Mononuclear cell (primary cell): Measurements from ENCODE around the gene CCNG2. TPM values are rescaled to one million over a fixed set of nuclear protein-coding genes. Genes with fewer than 3 reads are reported as not detected.

Source experiments
- total RNA-seq: library from RNA; depleted of rRNA; stranded (reverse); fragments of >200 nt; gene quantifications from one replicate; pipeline ENCODE4 v1.2.3, GENCODE V29; 2012

CCNG2 gene
- total RNA-seq, 1 donor, result 48.9 TPM

Other genes with a start within 250 kb of the CCNG2 start
- gene SEPTIN11, start 207.5 kb upstream of the CCNG2 start, total RNA-seq, result 21.7 TPM
- gene CCNI, start 81.2 kb upstream of the CCNG2 start, total RNA-seq, result 275 TPM